Activated T-helper 1 cell treated with anti-CD3 and anti-CD28 coated beads, Interleukin-12 subunit alpha, Interleukin-12 subunit beta, Interleukin-2, Interleukin-4 antibody, amounts not matched to agents 30 ng/mL and 10 ng/mL and 1 ng/mL, durations not matched to agents 14 hours and 24 hours and 36 hours (primary cell): ENCODE data around the gene ACYP1. TPM values are rescaled to one million over a fixed set of nuclear protein-coding genes. Genes with fewer than 3 reads are reported as not detected.

Experiments used
- DNase-seq: peaks from one replicate; pipeline ENCODE4 v3.0.0; 2021; ENCODE audit warnings: low spot score
- H3K27ac Mint-ChIP-seq: one replicate; pipeline ENCODE4 v1.8.0; 2021; ENCODE audit warnings: mild to moderate bottlenecking, mixed read lengths
- H3K27me3 Mint-ChIP-seq: one replicate; pipeline ENCODE4 v1.8.0; 2022; ENCODE audit warnings: mild to moderate bottlenecking, moderate library complexity, mixed read lengths; ENCODE audit not compliant: insufficient read depth
- H3K36me3 Mint-ChIP-seq: one replicate; pipeline ENCODE4 v1.8.0; 2021; ENCODE audit warnings: low read depth, mixed read lengths
- H3K4me1 Mint-ChIP-seq: one replicate; pipeline ENCODE4 v1.8.0; 2021; ENCODE audit warnings: low read depth, mixed read lengths
- H3K4me3 Mint-ChIP-seq: one replicate; pipeline ENCODE4 v1.8.0; 2021; ENCODE audit warnings: mild to moderate bottlenecking, moderate library complexity, mixed read lengths
- H3K9me3 Mint-ChIP-seq: one replicate; pipeline ENCODE4 v1.8.0; 2021; ENCODE audit warnings: mixed read lengths
- intact Hi-C: fragments of 100-400 bp; cut with micrococcal nuclease; formaldehyde crosslinking; loops from one replicate; pipeline ENCODE4 v1.15.1; 2024
- total RNA-seq: library from RNA; stranded (reverse); gene quantifications from 2 replicates; pipeline ENCODE4 v1.2.3, GENCODE V29; 2022

ACYP1 gene
- total RNA-seq: 37.9 and 43.0 TPM in 2 replicates

DNA sequence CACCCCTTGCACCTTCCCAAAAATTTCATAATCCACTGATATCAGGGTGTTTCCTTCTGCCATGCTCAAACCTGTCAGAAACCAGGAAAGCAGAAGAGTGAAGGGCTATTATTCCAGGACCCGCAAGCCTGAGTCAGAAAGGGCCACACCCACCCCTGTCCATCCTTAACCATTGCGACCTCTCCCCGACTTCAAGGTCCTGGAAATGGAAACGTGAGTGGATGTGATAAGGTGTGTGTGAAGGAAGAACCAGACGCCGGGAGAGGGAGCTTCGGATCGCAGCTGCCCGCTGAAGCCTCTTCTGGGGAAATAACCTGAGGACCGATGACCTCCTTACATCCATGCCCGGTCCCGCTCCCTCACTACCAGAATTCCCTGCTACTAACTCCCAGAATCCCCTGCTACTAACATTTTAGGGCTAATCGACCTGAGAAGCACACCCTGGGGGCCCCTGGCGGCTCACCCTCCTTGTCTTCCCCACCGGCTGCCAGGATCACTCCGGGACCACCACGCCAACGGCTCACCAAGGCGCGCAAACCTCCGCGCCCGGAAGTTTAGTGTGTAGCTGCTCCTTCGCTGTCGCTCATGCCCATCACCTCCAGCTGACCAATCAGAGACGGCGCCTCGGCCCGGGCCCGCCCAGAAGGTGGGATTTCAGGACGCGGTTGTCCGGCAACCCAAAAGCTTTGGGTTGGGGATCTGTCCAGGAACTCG lies at the start of gene ACYP1:
Gene ACYP1 (minus strand): TSS at position 534 of the 714 bp plus-strand sequence. CDS start 471 bp downstream, at position 63.
- peak within 1 kb of the TSS; percentile 96 for H3K27ac Mint-ChIP-seq
- no peaks in the 10 kb centered on the region for H3K9me3 Mint-ChIP-seq
- no peaks in the 10 kb centered on the region for H3K27me3 Mint-ChIP-seq
- H3K36me3 Mint-ChIP-seq: peaks cover 19% of the 10 kb centered on the region
- peaks cover 31% of the 10 kb centered on the region for H3K4me1 Mint-ChIP-seq
- intact Hi-C loops: loop anchor here (1.0 to 10.0 kb wide), 5 partner anchors 12 to 349 kb away; partner anchors contain the start of genes AREL1, DLST, EIF2B2 and FCF1
- peak; percentile 89 for DNase-seq
- peak within 1 kb of the TSS; percentile 99 for H3K4me3 Mint-ChIP-seq

DNA sequence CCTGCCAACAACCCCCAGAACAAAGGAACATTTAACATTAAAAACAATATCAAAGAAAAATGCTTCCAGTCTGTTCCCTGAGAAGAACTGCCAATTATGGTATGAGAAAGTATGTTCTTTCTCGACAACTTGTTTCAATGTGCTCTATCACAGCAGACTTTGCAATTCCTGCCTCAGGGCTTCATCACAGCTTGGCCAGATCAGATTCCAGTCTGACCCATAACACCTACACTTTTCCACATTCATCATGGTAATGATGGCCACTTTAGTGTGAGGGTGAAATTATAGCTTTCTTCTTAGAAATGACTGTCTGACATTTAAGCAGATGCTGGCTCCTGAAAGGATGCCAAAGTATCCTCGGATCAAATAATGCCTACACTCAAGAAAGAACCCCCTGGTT lies 46.1 kb upstream of the ACYP1 start:
- intact Hi-C loops: no loop called here
- peaks cover 54% of the 10 kb centered on the region for H3K36me3 Mint-ChIP-seq
- no peak overlapping the region for H3K4me3 Mint-ChIP-seq
- H3K27ac Mint-ChIP-seq: no peak overlapping the region
- no peak for DNase-seq
- H3K9me3 Mint-ChIP-seq: no peaks in the 10 kb centered on the region
- H3K27me3 Mint-ChIP-seq: no peaks in the 10 kb centered on the region
- peaks cover 13% of the 10 kb centered on the region for H3K4me1 Mint-ChIP-seq

DNA sequence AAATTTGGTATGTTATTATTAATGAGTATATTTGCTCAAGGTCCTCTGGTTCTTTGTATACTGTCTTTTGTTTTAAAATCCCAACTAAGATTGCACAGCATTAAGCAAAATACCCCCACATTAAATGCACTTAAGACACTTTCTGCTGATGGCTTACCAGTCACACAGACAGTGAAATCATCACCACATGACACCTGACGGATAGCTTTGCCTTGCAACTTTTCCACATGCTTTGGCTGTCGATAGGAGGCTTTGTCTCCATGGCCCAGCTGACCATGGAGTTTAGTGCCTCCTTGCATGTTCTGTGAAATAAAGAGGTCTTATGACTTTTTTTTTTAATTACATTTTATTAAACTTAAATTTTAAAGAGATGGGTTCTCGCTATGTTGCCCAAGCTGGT lies 43.4 kb upstream of the ACYP1 start:
- intact Hi-C loops: no loop called here
- Mint-ChIP-seq H3K27ac (no peak overlapping the region), H3K27me3 (no peaks in the 10 kb centered on the region), H3K9me3 (no peaks in the 10 kb centered on the region), H3K36me3 (peaks cover 51% of the 10 kb centered on the region), H3K4me3 (no peak overlapping the region), H3K4me1 (no peaks in the 10 kb centered on the region)
- no peak for DNase-seq

DNA sequence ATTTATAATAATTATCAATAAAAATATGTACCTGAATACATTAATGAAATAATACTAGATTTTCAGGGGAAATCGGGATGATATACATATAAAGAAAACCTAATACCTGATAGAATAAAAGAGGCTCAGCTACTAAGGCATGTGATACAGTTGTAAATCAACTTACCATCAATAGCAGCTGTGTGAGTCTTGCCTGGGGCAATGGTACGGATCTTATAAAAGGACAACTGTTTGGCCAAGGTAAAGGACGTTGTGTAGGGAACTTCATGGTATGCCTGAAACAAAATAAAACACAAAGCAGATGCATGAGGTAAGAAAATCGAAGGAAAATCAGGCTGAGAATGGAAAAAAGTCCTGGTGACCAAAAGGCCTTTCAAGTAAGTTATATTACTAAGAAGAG lies 37.7 kb upstream of the ACYP1 start:
- H3K27ac Mint-ChIP-seq: no peak overlapping the region
- DNase-seq: no peak
- peaks cover 48% of the 10 kb centered on the region for H3K36me3 Mint-ChIP-seq
- no peak overlapping the region for H3K4me3 Mint-ChIP-seq
- H3K27me3 Mint-ChIP-seq: no peaks in the 10 kb centered on the region
- no peaks in the 10 kb centered on the region for H3K9me3 Mint-ChIP-seq
- intact Hi-C loops: no loop called here
- H3K4me1 Mint-ChIP-seq: no peaks in the 10 kb centered on the region

DNA sequence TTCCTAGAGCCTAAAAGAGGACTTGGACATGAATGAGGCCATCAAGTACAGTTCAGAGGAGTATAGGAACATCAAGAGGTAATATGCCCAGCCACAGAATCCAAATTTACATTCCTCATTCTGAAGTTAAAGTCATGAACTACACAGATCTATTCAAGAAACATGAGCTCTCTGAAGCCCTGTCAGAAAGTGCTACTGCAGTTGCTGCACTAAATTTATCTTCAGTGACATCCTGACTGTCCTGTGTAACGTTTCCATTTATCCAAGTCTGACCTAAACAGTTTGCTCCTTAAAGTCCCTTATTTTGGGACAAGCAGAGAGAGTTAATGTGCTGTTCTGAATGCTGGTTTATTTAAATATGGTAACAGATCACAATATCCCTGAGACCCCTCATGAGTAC lies 34.9 kb upstream of the ACYP1 start:
- no peak overlapping the region for H3K4me3 Mint-ChIP-seq
- H3K4me1 Mint-ChIP-seq: no peaks in the 10 kb centered on the region
- intact Hi-C loops: no loop called here
- H3K27me3 Mint-ChIP-seq: no peaks in the 10 kb centered on the region
- H3K27ac Mint-ChIP-seq: no peak overlapping the region
- no peaks in the 10 kb centered on the region for H3K9me3 Mint-ChIP-seq
- peaks cover 48% of the 10 kb centered on the region for H3K36me3 Mint-ChIP-seq
- DNase-seq: no peak

DNA sequence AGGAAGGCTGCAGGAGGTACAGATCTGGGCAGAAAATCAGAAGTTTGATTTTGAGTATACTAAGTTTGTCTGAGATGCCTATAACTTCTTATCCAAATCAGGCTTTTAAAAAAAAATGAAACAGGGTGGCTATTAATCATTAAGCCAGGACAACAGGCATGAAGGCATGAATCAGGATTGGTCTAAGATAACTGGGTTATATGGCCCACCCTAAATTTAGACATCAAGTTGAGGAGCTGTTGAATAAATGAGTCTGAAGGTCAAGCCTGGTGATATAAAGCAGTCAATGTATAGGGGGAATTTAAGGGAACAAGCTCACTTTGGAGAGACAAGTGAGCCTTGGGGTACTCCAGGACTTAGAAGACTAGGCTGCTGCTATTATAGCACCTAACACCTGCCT lies 34.4 kb upstream of the ACYP1 start:
- no peaks in the 10 kb centered on the region for H3K27me3 Mint-ChIP-seq
- intact Hi-C loops: no loop called here

DNA sequence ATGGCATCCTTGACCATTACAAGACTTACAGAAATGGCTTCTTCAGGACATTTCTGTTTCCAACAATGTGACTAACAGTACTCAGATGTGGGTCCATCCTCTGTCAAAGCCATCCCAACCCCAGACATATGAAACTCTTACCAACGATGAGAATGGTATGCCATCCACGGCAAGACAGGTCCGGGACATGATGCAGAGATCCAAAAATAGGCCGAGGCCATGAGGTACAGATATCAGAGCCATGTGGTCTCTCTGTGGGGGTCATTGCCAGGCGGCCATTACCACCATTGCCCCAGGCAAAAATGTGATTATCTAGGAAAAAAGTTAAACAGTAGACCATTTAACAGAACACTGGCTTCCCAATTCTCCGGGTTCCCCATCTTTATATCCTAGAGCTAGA lies 33.1 kb upstream of the ACYP1 start:
- Mint-ChIP-seq H3K9me3 (no peaks in the 10 kb centered on the region), H3K36me3 (peaks cover 43% of the 10 kb centered on the region), H3K4me3 (no peak overlapping the region), H3K27me3 (no peaks in the 10 kb centered on the region), H3K4me1 (no peaks in the 10 kb centered on the region), H3K27ac (no peak overlapping the region)
- intact Hi-C loops: no loop called here
- no peak for DNase-seq

More for the DNA sequence above, 34.4 kb upstream of the ACYP1 start:
- peaks cover 45% of the 10 kb centered on the region for H3K36me3 Mint-ChIP-seq
- no peak for DNase-seq
- H3K4me3 Mint-ChIP-seq: no peak overlapping the region
- H3K9me3 Mint-ChIP-seq: no peaks in the 10 kb centered on the region
- H3K27ac Mint-ChIP-seq: no peak overlapping the region
- no peaks in the 10 kb centered on the region for H3K4me1 Mint-ChIP-seq

DNA sequence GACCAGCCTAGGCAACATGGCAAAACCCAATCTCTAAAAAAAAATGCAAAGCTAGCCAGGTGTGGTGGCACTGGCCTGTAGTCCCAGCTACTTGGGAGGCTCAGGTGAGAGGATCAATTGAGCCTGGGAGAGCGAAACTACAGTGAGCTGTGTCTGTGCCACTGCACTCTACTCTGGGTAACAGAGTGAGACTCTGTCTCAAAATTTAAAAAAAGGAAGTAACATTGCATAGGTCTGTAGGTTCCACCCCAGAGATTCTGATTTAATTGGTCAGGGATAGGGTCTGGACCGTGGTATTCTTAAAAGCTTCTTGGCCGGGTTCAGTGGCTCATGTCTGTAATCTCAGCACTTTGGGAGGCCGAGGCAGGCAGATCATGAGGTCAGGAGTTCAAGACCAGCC lies 31.9 kb upstream of the ACYP1 start:
- no peaks in the 10 kb centered on the region for H3K4me1 Mint-ChIP-seq
- peaks cover 45% of the 10 kb centered on the region for H3K36me3 Mint-ChIP-seq
- H3K9me3 Mint-ChIP-seq: no peaks in the 10 kb centered on the region
- no peak overlapping the region for H3K27ac Mint-ChIP-seq
- intact Hi-C loops: no loop called here
- H3K27me3 Mint-ChIP-seq: no peaks in the 10 kb centered on the region
- no peak for DNase-seq
- no peak overlapping the region for H3K4me3 Mint-ChIP-seq

DNA sequence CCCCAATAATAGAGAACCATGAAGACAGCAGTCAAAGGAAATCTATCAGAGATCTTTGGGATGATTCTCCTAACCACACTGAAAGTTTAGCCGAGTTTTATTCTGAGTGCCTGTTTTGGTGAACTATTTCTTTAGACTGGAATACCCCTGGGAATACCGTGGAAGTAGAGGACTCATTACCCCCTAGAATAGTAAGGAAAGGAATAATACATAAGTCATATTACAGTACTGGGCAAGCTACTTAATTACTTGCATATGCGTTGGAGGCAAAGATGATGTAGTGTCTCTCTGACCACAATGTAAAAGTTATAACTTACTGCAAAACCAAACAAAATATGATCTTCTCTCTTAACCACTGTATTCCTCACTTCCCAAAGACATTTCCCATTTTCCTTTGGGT lies 31.1 kb upstream of the ACYP1 start:
- H3K4me1 Mint-ChIP-seq: no peaks in the 10 kb centered on the region
- no peak overlapping the region for H3K27ac Mint-ChIP-seq
- no peaks in the 10 kb centered on the region for H3K27me3 Mint-ChIP-seq
- intact Hi-C loops: no loop called here
- H3K9me3 Mint-ChIP-seq: no peaks in the 10 kb centered on the region
- H3K4me3 Mint-ChIP-seq: no peak overlapping the region
- peaks cover 42% of the 10 kb centered on the region for H3K36me3 Mint-ChIP-seq
- DNase-seq: no peak

DNA sequence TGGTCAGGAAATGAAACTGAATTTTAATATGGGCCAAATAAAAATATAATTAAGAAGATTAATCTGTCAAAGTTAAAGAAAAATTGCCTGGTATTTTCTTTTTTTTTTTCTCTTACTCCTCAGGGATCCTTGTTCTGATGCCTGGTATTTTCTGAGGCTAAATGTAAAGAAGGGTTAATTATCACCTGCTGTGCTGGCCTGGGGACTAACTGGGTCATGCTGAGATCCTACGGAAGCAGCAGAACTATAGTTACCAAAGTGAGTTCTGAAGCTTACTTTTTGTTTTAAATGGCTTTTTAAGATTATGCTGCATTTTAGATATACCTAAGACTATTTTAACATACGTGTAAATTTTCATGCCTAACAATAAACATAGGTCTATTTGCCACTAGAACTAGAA lies 28.9 kb upstream of the ACYP1 start:
- Mint-ChIP-seq H3K4me3 (no peak overlapping the region), H3K4me1 (no peaks in the 10 kb centered on the region), H3K27me3 (no peaks in the 10 kb centered on the region), H3K36me3 (peaks cover 31% of the 10 kb centered on the region), H3K9me3 (no peaks in the 10 kb centered on the region), H3K27ac (no peak overlapping the region)
- DNase-seq: no peak
- intact Hi-C loops: no loop called here

DNA sequence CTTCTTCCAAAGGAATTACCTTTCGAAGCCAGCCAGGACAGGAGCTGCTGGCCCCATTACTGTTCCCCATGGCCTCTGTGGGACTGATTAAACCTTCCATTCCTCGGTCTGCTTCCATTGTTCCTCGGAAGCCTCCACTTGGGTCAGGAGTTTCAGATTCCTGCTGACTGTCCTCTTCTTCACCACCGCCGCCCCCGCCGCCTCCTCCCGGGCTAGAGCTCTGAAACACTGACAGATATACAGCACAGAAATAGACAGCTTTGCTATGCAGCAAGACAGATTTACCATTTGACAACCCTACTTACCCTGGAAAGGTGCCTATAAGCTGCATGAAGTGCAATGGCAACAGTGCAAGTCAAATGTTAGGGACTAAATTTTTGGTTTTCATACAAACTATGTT lies 27.4 kb upstream of the ACYP1 start:
- intact Hi-C loops: no loop called here
- peaks cover 30% of the 10 kb centered on the region for H3K36me3 Mint-ChIP-seq
- H3K27ac Mint-ChIP-seq: no peak overlapping the region
- no peaks in the 10 kb centered on the region for H3K4me1 Mint-ChIP-seq
- no peaks in the 10 kb centered on the region for H3K27me3 Mint-ChIP-seq
- H3K9me3 Mint-ChIP-seq: no peaks in the 10 kb centered on the region
- H3K4me3 Mint-ChIP-seq: no peak overlapping the region
- DNase-seq: no peak

DNA sequence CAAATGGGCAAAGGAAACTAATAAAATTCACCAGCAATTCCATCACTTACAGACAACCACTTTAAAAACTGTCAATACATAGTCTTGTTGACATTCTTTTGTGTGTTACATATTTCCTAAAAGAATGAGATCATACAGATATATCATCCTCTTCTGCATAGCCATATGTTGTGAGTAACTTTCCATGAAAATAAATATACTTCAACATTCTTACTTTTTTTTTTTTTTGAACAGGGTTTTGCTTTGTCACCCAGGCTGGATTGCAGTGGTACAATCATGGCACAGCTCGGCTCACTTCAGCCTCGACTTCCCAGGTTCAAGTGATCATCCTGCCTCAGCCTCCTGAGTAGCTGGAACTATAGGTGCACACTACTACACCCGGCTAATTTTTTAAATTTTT lies 26.5 kb upstream of the ACYP1 start:
- intact Hi-C loops: no loop called here
- no peaks in the 10 kb centered on the region for H3K4me1 Mint-ChIP-seq
- H3K4me3 Mint-ChIP-seq: no peak overlapping the region
- H3K27me3 Mint-ChIP-seq: no peaks in the 10 kb centered on the region
- DNase-seq: no peak
- no peak overlapping the region for H3K27ac Mint-ChIP-seq
- peaks cover 31% of the 10 kb centered on the region for H3K36me3 Mint-ChIP-seq
- no peaks in the 10 kb centered on the region for H3K9me3 Mint-ChIP-seq

DNA sequence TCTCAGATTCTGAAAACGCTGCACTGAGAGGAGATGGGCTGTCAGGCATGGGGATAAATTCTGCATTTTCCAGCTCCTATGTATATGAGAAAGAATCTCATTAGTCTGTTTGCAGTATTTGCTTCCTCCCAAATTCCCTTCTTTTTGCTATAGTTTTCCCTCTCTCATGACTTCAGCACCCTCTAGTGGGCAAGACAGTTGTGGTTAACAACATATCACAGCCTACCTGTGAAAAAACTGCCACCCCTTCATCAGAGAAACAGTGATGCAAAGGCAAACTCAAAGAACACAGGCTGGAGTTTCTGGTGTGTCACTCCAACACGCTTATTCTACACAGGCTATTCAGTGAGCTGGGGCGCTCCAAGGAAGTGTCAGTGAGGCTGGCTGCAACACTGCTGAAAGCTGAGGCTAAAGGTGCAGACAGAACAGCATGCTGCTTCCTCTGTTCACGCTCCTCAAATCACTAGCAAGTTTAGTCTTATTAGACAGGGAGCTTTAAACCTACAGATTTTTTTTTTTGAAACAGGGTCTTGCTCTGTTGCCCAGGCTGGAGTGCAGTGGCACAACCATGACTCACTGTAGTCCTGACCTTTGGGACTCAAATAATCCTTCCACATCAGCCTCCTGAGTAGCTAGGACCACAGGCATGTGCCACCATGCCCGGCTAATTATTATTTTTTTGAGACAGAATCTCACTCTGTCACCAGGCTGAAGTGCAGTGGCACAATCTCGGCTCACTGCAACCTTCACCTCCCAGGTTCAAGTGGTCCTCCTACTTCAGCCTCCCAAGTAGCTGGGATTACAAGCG lies 24.9 kb upstream of the ACYP1 start:
- Mint-ChIP-seq H3K9me3 (no peaks in the 10 kb centered on the region), H3K4me3 (no peak overlapping the region), H3K36me3 (peaks cover 31% of the 10 kb centered on the region), H3K27me3 (no peaks in the 10 kb centered on the region), H3K4me1 (no peaks in the 10 kb centered on the region), H3K27ac (no peak overlapping the region)
- intact Hi-C loops: loop anchor here (1.0 kb wide), 3 partner anchors 142 to 227 kb away; no protein-coding TSS in a partner anchor
- peak; percentile 30 for DNase-seq
